GM12878 (cell line): Measurements from ENCODE around the gene SNX32. TPM values are rescaled to one million over a fixed set of nuclear protein-coding genes. Genes with fewer than 3 reads are reported as not detected.

Source experiments
- ATAC-seq: fragments of 200-7000 bp; cut with Tn5 transposase; 3 replicates; pipeline ENCODE4 v1.9.1; 2020; ENCODE audit warnings: mild to moderate bottlenecking, moderate library complexity
- BruUV-seq: library from RNA; stranded (reverse); fragments of 400-500 nt; replicated peaks from 2 replicates; lab custom pipeline; 2021; lab: Mats Ljungman, UMichigan
- CTCF ChIA-PET: fragments of 300-600 bp; sonication (Branson Sonifier 250); formaldehyde crosslinking; extraction: SDS; loops from one replicate; lab custom pipeline; 2021; ENCODE audit warnings: inconsistent platforms; lab: Yijun Ruan, JAX
- POLR2A ChIA-PET: fragments of 350-600 bp; formaldehyde crosslinking; extraction: SDS; loops from one replicate; lab custom pipeline; 2021; ENCODE audit warnings: inconsistent platforms; lab: Charles Lee
- RAD21 ChIA-PET: fragments of 300-600 bp; sonication (Branson Sonifier 250); formaldehyde crosslinking; loops from one replicate; lab custom pipeline; 2023; ENCODE audit warnings: antibody characterized with exemption; ENCODE audit not compliant: unreplicated experiment; lab: Charles Lee
- SMC1A ChIA-PET: fragments of 300-600 bp; sonication (Branson Sonifier 250); formaldehyde crosslinking; loops from one replicate; lab custom pipeline; 2023; ENCODE audit not compliant: unreplicated experiment, uncharacterized antibody; lab: Charles Lee
- DNase-seq: peaks from one replicate; pipeline ENCODE4 v3.0.0-alpha.2; 2011; ENCODE audit warnings: low read depth, low spot score
- FAIRE-seq: peaks from 3 replicates; lab custom pipeline; 2011; peaks lifted over from hg19 to GRCh38; lab: Jason Lieb, UNC
- H2AFZ ChIP-seq: 2 replicates; pipeline ENCODE4 v1.6.0; 2011; ENCODE audit warnings: low read depth, low read length, control low read depth; ENCODE audit not compliant: control insufficient read depth
- H3K27ac ChIP-seq: 2 replicates; pipeline ENCODE4 v1.5.1; 2011; ENCODE audit warnings: control low read depth; ENCODE audit not compliant: control insufficient read depth, insufficient read depth
- H3K27me3 ChIP-seq, 2 experiments: replicated peaks in 1 of 2; 2 replicates each; pipeline versions ENCODE4 v1.6.0 to v1.6.1; 2011; ENCODE audit warnings: low read length in 1 of 2; ENCODE audit not compliant: control insufficient read depth in 2 of 2, insufficient read depth in 2 of 2
- H3K36me3 ChIP-seq, 2 experiments: 2 replicates each; pipeline ENCODE4 v1.5.1; 2011; ENCODE audit warnings: low read length in 1 of 2; ENCODE audit not compliant: control insufficient read depth in 2 of 2, insufficient read depth in 2 of 2
- H3K4me1 ChIP-seq: 2 replicates; pipeline ENCODE4 v1.6.1; 2011; ENCODE audit warnings: mild to moderate bottlenecking, low read length, moderate library complexity, mixed read lengths; ENCODE audit not compliant: control insufficient read depth, insufficient read depth
- H3K4me2 ChIP-seq: 2 replicates; pipeline ENCODE4 v1.6.0; 2011; ENCODE audit warnings: control low read depth; ENCODE audit not compliant: control insufficient read depth, insufficient read depth
- H3K4me3 ChIP-seq: fragments of 200-600 bp; sonication (generic); 2 replicates; pipeline ENCODE4 v1.5.1; 2016
- H3K79me2 ChIP-seq: 2 replicates; pipeline ENCODE4 v1.6.0; 2011; ENCODE audit warnings: low read length; ENCODE audit not compliant: control insufficient read depth, insufficient read depth
- H3K9ac ChIP-seq: 2 replicates; pipeline ENCODE4 v1.8.0; 2011; ENCODE audit warnings: low read length, control low read depth, mixed read lengths; ENCODE audit not compliant: control insufficient read depth, insufficient read depth
- H3K9me3 ChIP-seq: replicated peaks from 3 replicates; pipeline ENCODE4 v1.5.1; 2011; ENCODE audit warnings: mild to moderate bottlenecking, low read length; ENCODE audit not compliant: control insufficient read depth, insufficient read depth
- H4K20me1 ChIP-seq: 2 replicates; pipeline ENCODE4 v1.6.0; 2011; ENCODE audit not compliant: control insufficient read depth, insufficient read depth
- BACH1 ChIP-seq: fragments of 450-650 bp; IDR thresholded peaks from 2 replicates; pipeline ENCODE4 v1.6.1; 2017; ENCODE audit warnings: mild to moderate bottlenecking, borderline replicate concordance
- CHD1 ChIP-seq: IDR thresholded peaks from 2 replicates; pipeline ENCODE4 v1.6.1; 2012; ENCODE audit warnings: low read depth, low read length, improper control_type of control experiment
- HDAC2 ChIP-seq: fragments of 200-600 bp; sonication (generic); IDR thresholded peaks from 2 replicates; pipeline ENCODE4 v1.6.1; 2017
- HDAC6 ChIP-seq: fragments of 200-600 bp; sonication (generic); IDR thresholded peaks from one replicate; pipeline ENCODE4 v1.8.0; 2017; ENCODE audit warnings: antibody characterized with exemption; ENCODE audit not compliant: unreplicated experiment
- IKZF1 ChIP-seq: fragments of 450-650 bp; conservative IDR thresholded peaks from 2 replicates; pipeline ENCODE4 v1.6.1; 2017; ENCODE audit warnings: antibody characterized with exemption, mild to moderate bottlenecking
- JUND ChIP-seq: IDR thresholded peaks from 2 replicates; pipeline ENCODE4 v1.6.1; 2012; ENCODE audit warnings: low read depth, mild to moderate bottlenecking, low read length, improper control_type of control experiment, moderate library complexity
- MEF2B ChIP-seq: fragments of 450-650 bp; IDR thresholded peaks from 2 replicates; pipeline ENCODE4 v1.6.1; 2018; ENCODE audit warnings: mild to moderate bottlenecking, moderate library complexity; ENCODE audit not compliant: partially characterized antibody, poor library complexity, severe bottlenecking
- MTA3 ChIP-seq: IDR thresholded peaks from 2 replicates; pipeline ENCODE4 v1.6.1; 2012; ENCODE audit warnings: low read length, inconsistent platforms, borderline replicate concordance
- MYC ChIP-seq: IDR thresholded peaks from 2 replicates; pipeline ENCODE4 v1.6.1; 2011; ENCODE audit warnings: mild to moderate bottlenecking, low read length, moderate library complexity, inconsistent platforms; ENCODE audit not compliant: insufficient read depth, insufficient replicate concordance, insufficient read length, severe bottlenecking
- NFYA ChIP-seq: IDR thresholded peaks from 2 replicates; pipeline ENCODE4 v1.6.1; 2011; ENCODE audit warnings: low read depth, mild to moderate bottlenecking, low read length, improper control_type of control experiment, borderline replicate concordance
- NR2C1 ChIP-seq: fragments of 450-650 bp; IDR thresholded peaks from 2 replicates; pipeline ENCODE4 v1.6.1; 2017; ENCODE audit warnings: antibody characterized with exemption, mild to moderate bottlenecking, moderate library complexity
- RAD21 ChIP-seq: IDR thresholded peaks from 2 replicates; pipeline ENCODE4 v1.6.1; 2011; ENCODE audit warnings: mild to moderate bottlenecking, low read depth, low read length, moderate library complexity; ENCODE audit not compliant: insufficient read depth
- SMAD1 ChIP-seq: fragments of 450-650 bp; IDR thresholded peaks from 2 replicates; pipeline ENCODE4 v1.6.1; 2018; ENCODE audit warnings: mild to moderate bottlenecking, low read depth; ENCODE audit not compliant: partially characterized antibody
- SMARCA5 ChIP-seq: fragments of 450-650 bp; IDR thresholded peaks from 2 replicates; pipeline ENCODE4 v1.6.1; 2017; ENCODE audit warnings: mild to moderate bottlenecking
- SRF ChIP-seq, 2 experiments: IDR thresholded peaks; 2 replicates each; pipeline ENCODE4 v1.6.1; 2011; ENCODE audit warnings: low read depth in 2 of 2, low read length in 2 of 2, mild to moderate bottlenecking in 1 of 2, moderate library complexity in 1 of 2
- SUPT20H ChIP-seq: IDR thresholded peaks from 2 replicates; pipeline ENCODE4 v1.6.1; 2011; ENCODE audit warnings: low read depth, mild to moderate bottlenecking, low read length, moderate library complexity, borderline replicate concordance; ENCODE audit not compliant: control insufficient read depth
- TAF1 ChIP-seq: IDR thresholded peaks from 2 replicates; pipeline ENCODE4 v1.6.1; 2011; ENCODE audit warnings: mild to moderate bottlenecking, low read depth, low read length, borderline replicate concordance
- ZNF274 ChIP-seq: IDR thresholded peaks from one replicate; pipeline ENCODE4 v1.8.0; 2011; ENCODE audit not compliant: insufficient read length, insufficient read depth
- WGBS: methylation state at CpG from one replicate; pipeline ENCODE4 v1.1.6; 2016; ENCODE audit warnings: low lambda C conversion rate; ENCODE audit not compliant: insufficient replicate concordance, insufficient coverage; ENCODE audit errors: missing lambda C conversion rate; 5-methylcytosine and 5-hydroxymethylcytosine counted together
- in situ Hi-C: fragments of 300-500 bp; cut with MboI; formaldehyde crosslinking; loops from 9 replicates; pipeline ENCODE4 v1.14.3; 2018; ENCODE audit warnings: mixed read lengths
- intact Hi-C: fragments of 100-400 bp; cut with micrococcal nuclease; formaldehyde crosslinking; loops from one replicate; pipeline ENCODE4 v1.14.2; 2022; ENCODE audit not compliant: unreplicated experiment
- polyA plus RNA-seq, 11 experiments: library from polyadenylated mRNA; depleted of rRNA in 4 of 11; unstranded in 6 of 11; stranded (reverse) in 5 of 11; fragments of >200 nt; fragmentation: Nextera tagmentation in 4 of 11; fragmentation: Illumina TruSeq in 1 of 11; extraction: Ambion mirVana in 4 of 11; extraction: Trizol in 1 of 11; gene quantifications; 1 replicate in 1 of 11; 2 replicates in 10 of 11; pipeline versions ENCODE4 v1.2.1 to v1.2.3, GENCODE V29; 2011 to 2016; ENCODE audit warnings: inconsistent platforms in 2 of 11, missing spikeins in 2 of 11, low read depth in 1 of 11
- total RNA-seq, 4 experiments: library from RNA; depleted of rRNA in 3 of 4; stranded (reverse); fragments of >200 nt in 3 of 4; fragmentation: Illumina TruSeq in 1 of 4; extraction: Trizol in 1 of 4; gene quantifications; 2 replicates each; pipeline versions ENCODE4 v1.2.1 to v1.2.3, GENCODE V29; 2013 to 2021
- TF ChIP-seq, protein P1 (sequence below): fragments of 450-650 bp; IDR thresholded peaks from 2 replicates; pipeline ENCODE4 v1.6.1; 2017; ENCODE audit warnings: mild to moderate bottlenecking

The SNX32 gene
- total and polyA plus RNA-seq, 10 of the 15 experiments (the other 5 are each of a cell fraction or from before 2014, with no cell fraction given), result 0.04 to 1.5 (median 0.11) TPM; not detected in 1

- no peak for TF ChIP-seq JUND
- TF ChIP-seq BACH1, result 0 out of 2 replicates have a peak, but pooled peaks have one; percentile 17
Measured at GRCh38 chr11:65872586-65873317, 39.0 kb downstream of the SNX32 start, which contains the start of gene EFEMP2 (continued).

DNA sequence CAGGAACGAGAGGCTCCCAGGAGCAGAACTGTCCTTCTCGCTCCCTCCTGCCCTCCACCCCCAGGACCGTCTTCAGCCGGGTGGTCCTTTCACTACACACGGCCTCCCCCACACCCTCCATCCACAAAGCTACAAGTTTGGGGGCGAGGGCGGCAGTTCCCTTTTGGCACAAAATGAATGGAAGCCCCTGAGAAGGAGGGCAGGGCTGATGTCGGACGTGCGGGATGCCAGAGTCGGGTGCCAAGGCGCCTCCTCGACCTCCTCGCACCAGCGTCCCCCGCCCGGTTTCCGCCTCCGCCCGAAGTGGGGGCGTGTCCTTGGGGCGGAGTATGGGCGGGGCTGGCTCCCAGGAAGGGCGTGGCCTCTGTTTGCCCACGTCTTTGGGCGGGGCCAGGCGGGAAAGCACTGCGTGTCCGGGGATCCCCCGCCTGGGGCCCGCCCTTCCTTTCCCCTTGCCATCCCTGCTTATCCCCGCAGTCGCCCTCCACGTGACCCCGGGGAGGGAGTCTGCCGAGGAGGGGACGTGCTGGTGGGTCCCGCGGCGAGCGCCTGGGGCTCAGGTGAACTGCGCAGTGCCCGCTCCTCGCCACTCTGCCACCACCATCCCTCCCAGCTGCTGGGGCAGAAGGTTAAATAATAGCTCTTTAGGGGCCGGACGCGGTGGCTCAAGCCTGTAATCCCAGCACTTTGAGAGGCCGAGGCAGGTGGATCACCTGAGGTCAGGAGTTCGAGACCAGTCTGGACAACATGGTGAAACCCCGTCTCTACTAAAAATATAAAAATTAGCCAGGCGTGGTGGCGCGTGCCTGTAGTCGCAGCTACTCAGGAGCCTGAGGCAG lies 39.8 kb downstream of the SNX32 start:
- DNase-seq (peak; percentile 87), FAIRE-seq (peak; percentile 90), ATAC-seq (peak; percentile 89)
- ChIA-PET POLR2A (interaction anchor here (0.6 to 2.1 kb wide), 9 partner anchors 12 to 396 kb away, joined by 3 to 22 read pairs (median 4); partner anchors contain the start of genes CCDC85B, FIBP and MUS81), RAD21 (interaction anchor here (0.8 to 2.0 kb wide), 6 partner anchors 12 to 161 kb away, joined by 3 to 21 read pairs (median 7); partner anchors contain the start of genes CCDC85B, FIBP and KAT5), SMC1A (interaction anchor here (1.0 to 2.1 kb wide), 5 partner anchors 10 to 87 kb away, joined by 3 to 13 read pairs (median 5); partner anchors contain the start of genes CCDC85B, CFL1 and MUS81), CTCF (interaction anchor here (0.5 to 3.2 kb wide), 8 partner anchors 14 to 172 kb away, joined by 3 to 66 read pairs (median 4); partner anchors contain the start of genes CCDC85B, FIBP and MUS81)
- Histone ChIP-seq H3K36me3 (no peaks in the 10 kb centered on the region), H3K27me3 (no peaks in the 10 kb centered on the region), H2AFZ (peak overlapping the region; percentile 73), H3K27ac (peak overlapping the region; percentile 51), H3K4me2 (peak overlapping the region; percentile 96), H3K4me1 (peaks cover 11% of the 10 kb centered on the region), H3K9me3 (no peaks in the 10 kb centered on the region), H3K79me2 (no peaks in the 10 kb centered on the region), H3K4me3 (peak overlapping the region; percentile 87), H3K9ac (peak overlapping the region; percentile 82), H4K20me1 (no peaks in the 10 kb centered on the region)
- intact Hi-C loops, result no loop called here
- WGBS, result 4% methylated on average over 53 of the region's 54 CpGs
- in situ Hi-C loops, result loop anchor here (25.0 kb wide), 1 partner anchor 1636 kb away; the partner anchor contains the start of genes DNAJC4, FKBP2, NUDT22 and PPP1R14B
- no TSS peak for BruUV-seq
- TF ChIP-seq RAD21, result no peak
- no peak for TF ChIP-seq HDAC2
- no peak for TF ChIP-seq HDAC6
- TF ChIP-seq ZNF274, result no peak
- no peak for TF ChIP-seq MYC
- peak; percentile 32 for TF ChIP-seq MEF2B
- TF ChIP-seq MTA3, result no peak
- TF ChIP-seq NR2C1, result no peak; the same call in 1 of the 2 replicates
- no peak for TF ChIP-seq NFYA
- TF ChIP-seq CHD1, result no peak
- no peak for TF ChIP-seq SMARCA5
- TF ChIP-seq SRF (IDR thresholded peaks at IDR 0.05; ENCODE audit: low read depth in 2 of 2, low read length in 2 of 2), result no peak
- peak; percentile 88 for TF ChIP-seq IKZF1
- TF ChIP-seq, protein P1, sequence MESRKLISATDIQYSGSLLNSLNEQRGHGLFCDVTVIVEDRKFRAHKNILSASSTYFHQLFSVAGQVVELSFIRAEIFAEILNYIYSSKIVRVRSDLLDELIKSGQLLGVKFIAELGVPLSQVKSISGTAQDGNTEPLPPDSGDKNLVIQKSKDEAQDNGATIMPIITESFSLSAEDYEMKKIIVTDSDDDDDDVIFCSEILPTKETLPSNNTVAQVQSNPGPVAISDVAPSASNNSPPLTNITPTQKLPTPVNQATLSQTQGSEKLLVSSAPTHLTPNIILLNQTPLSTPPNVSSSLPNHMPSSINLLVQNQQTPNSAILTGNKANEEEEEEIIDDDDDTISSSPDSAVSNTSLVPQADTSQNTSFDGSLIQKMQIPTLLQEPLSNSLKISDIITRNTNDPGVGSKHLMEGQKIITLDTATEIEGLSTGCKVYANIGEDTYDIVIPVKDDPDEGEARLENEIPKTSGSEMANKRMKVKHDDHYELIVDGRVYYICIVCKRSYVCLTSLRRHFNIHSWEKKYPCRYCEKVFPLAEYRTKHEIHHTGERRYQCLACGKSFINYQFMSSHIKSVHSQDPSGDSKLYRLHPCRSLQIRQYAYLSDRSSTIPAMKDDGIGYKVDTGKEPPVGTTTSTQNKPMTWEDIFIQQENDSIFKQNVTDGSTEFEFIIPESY, result no peak
- no peak for TF ChIP-seq TAF1
- TF ChIP-seq SMAD1, result peak; percentile 25
- TF ChIP-seq SUPT20H, result no peak
